Middle frontal gyrus (tissue), 1 donor: ENCODE data around the gene WWC2.
"Not testable (repeated sequence)": the region's sequence is repeated elsewhere in the genome, so short reads cannot be mapped to it uniquely, and the experiment has no call there.

ENCODE experiments used
- DNase-seq: peaks from one replicate; pipeline ENCODE4 v3.0.0-alpha.2; 2015; ENCODE audit warnings: low spot score; ENCODE audit errors: extremely low spot score

The WWC2 gene

DNA sequence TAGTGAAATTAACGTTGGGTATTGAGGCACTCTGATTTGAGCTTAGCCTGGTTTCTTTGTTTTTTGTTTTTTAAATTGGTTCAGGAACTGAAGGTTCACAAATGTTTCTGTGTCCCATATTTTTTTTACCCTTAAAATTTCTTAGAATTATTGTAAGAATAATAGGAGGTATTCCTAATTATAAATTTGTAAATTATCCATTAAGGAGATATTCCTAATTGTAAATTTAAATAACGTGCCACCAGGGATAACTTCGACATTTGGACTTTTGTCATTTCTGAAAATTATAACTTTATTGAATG is 1.2 kb downstream of the WWC2 start:
- DNase-seq, result no peak

DNA sequence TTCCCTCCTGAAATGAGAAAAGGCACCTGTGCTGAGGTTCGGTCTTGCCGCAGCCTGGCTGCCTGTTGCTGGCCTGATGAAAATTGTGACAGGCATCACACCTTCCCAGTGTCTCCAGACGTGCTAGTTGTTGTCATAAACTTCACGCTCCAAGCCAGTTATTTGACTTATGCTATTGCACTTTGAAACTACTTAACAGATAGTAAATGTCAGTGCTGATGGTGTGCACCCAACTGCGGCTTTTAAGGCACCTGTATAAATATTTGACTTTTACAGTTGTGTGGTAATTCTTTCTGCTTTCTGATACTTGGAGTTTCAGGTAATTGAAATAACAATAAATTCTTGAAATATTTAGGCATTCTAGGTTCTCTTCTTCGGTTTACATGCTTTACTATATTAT is 1.8 kb downstream of the WWC2 start:
- no peak for DNase-seq

GRCh38 chr4:183101956-183102480 is 3.0 kb downstream of the WWC2 start:
- no peak for DNase-seq

- no peak for DNase-seq
Observed at GRCh38 chr4:183105092-183105491, 6.0 kb downstream of the WWC2 start.

DNA sequence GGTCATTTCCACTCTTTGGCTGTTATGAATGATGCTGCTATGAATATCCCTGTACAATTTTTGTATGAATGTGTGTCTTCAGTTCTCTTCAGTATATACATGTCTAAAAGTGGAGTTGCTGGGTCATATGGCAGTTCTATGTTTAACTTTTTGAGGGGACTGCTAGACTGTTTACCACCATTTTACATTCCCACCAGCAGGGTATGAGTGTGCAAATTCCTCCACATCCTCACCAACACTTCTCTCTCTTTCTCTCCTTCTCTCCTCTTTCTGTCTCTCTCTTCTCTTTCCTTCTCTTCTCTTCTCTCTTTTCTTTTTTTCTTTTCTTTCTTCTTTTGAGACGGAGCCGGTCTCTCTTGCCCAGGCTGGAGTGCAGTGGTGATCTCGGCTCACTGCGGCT is 7.8 kb downstream of the WWC2 start:
- no peak for DNase-seq

GRCh38 chr4:183107891-183108459 is 8.9 kb downstream of the WWC2 start:
- no peak for DNase-seq

DNA sequence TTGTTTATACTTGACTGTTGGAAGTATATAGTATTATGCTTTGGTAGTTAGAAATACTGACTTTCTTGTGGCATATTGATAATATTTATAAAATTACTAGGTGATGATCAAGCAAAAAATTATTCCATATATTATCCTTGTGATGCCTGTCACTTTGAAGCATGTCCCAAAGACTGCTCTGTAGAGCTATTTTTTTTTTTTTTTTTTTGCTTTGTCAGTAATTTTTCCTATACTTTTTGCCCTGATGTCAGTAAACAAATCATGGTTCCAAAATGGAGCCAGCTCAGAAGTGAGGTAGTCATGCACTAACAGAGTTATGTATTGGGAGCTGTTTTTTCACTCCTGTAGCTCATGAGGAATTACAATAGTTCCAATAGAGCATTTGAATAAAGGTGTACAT is 11.2 kb downstream of the WWC2 start:
- no peak for DNase-seq

GRCh38 chr4:183111452-183111885 is 12.4 kb downstream of the WWC2 start:
- no peak for DNase-seq

DNA sequence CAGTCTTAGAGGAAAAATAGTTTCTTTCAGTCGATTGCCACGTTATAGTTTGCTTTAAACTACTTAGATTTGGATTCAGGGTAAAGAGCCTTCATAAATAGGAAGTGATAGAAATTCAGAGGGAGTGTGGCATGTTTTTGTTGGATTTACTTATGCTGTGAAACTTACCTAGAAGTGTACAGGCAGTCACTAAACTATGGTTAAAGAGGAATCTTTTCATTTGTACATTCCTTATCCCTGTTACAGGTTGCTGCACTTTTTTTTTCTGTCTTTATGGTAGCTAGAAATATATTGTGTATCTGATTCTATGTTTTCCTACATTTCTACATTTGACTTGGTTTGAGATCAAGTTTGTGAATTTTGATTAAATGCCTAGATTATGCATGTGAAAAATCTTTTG is 19.1 kb downstream of the WWC2 start:
- no peak for DNase-seq

GRCh38 chr4:183118585-183118984 is 19.5 kb downstream of the WWC2 start:
- DNase-seq, result no peak

DNA sequence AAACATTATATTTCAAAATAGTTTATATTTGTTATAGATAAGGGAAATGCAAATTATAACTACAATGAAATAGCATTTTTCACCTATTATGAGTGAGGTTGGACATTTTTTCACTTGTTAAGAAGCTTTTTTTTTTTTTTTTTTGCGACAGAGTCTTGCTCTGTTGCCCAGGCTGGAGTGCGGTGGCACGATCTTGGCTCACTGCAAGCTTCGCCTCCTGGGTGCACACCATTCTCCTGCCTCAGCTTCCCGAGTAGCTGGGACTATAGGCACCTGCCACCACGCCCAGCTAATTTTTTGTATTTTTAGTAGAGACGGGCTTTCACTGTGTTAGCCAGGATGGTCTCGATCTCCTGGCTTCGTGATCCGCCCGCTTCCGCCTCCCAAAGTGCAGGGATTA is 22.6 kb downstream of the WWC2 start:
- not testable (repeated sequence) for DNase-seq

DNA sequence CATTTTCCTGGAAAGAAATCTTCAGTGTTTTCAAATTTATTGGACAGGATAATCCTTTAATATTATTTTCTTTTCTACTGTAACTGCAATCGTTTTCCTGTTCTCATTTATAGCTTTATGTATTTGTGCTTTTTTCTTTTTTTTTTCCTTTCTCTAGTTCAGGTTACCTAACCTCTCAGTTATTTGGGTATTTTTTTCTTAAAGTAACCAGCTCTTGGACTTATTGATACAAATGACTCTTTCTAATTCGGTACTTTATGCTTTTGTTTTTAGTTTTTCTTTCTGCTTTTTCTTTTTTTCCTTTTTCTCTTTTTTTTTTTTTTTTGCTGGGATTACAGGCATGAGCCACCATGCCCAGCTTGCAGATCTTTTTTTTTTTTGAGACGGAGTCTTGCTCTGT is 25.2 kb downstream of the WWC2 start:
- no peak for DNase-seq

DNA sequence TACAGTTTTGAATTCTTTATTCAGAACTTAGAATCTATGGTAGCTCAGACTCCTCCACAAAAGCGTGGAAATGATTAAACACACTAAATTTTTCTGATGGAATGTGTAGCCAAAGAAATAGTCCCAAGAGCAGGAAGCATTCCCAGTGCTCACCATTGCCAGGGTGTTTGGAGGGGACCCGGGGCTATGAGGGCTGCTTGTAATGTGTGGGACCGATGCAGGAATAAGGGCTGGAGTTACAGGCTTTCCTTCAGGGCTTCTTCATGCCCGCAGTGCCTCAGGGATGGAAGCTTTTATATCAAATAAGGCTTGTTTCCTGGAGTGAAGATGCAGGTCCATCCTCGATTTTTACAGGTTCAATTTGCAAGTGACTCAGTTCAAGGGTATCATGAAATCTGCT is 25.8 kb downstream of the WWC2 start:
- no peak for DNase-seq

DNA sequence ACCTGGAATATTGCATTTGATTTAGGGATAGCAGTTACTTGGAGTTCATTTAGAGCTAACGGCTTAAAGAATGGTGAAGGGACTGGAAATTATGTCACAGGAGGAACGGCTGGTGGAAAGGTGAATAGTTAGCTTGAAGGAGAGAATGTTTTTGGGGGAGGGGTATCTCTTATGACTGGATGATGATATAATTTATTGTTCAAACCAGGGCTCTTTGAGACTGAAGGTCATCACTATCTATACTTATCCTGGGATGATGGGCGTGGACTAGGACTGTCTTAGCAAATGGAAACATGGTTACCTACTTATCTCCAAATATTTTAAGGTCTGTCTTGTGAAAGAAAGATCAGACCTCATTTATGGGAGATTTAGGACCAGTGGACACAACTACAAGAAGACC is 30.1 kb downstream of the WWC2 start:
- no peak for DNase-seq

- DNase-seq, result no peak
Observed at GRCh38 chr4:183129675-183130074, 30.6 kb downstream of the WWC2 start.

DNA sequence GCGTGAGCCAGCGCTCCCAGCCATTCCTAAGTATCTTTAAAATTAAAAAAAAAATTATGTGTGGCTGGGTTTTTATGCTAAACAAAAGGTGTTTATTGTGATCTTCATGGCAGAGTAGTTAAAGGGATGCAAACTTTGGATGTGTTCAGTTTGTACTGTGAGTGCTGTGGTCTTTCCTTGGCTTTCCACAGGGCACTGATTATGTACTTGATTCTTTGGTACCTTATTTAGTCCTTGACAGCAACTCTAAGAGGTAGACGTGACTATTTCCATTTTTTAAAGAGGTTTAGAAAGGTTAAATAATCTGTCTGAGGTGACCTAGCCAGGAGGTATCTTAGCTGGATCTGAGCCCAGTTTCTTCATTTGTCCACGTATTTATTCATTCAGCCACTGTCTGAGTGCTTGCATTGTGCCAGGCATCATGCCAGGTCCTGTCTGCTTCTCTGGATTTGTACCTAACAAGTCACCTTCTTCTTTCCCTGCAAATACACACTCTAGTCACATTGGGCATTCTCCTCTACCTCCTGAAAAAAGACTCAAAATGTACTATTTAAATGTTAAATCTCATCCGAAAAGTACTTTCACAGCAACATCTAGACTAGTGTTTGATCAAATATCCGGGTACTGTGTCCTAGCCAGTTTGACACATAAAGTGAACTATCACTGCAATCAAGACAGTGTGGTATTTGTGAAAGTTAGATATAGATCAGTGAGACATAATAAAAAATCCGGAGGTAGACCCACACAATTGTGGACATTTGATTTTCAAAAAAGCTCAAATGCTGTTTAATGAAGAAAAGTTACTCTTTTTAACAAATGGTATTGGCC is 31.5 kb downstream of the WWC2 start:
- DNase-seq, result no peak

DNA sequence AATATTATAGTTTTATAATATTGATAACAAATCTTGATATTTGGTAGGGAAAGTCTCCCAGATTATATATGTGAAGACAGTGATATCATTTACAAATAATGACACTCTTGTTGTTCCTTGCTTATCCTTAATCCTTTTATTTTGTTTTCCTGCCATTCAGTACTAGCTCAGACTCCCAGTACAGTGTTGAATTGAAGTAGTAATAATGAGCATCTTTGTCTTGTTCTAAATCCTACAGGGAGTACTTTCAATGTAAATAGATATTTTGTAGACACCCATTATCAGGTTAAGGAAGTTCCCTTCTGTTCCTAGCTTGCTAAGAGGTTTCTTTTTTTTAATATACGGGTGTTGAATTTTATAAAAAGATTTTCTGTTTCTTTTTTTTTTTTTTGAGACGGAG is 33.0 kb downstream of the WWC2 start:
- no peak for DNase-seq

GRCh38 chr4:183132865-183133264 is 33.8 kb downstream of the WWC2 start:
- DNase-seq, result no peak

DNA sequence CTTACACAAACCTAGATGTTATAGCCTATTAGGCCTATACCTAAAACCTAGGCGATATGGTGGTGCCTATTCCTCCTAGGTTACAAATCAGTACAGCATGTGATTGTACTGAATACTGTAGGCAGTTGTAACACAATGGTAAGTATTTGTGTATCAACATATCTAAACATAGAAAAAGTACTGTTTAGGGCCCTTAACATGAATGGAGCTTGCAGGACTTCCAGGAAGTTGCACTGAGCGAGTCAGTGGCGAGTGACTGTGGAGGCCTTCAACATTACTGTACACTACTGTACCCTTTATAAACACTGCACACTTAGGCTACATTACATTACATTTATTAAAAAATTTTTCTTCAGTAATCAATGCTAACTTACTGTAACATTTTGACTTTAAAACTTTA is 37.8 kb downstream of the WWC2 start:
- no peak for DNase-seq

DNA sequence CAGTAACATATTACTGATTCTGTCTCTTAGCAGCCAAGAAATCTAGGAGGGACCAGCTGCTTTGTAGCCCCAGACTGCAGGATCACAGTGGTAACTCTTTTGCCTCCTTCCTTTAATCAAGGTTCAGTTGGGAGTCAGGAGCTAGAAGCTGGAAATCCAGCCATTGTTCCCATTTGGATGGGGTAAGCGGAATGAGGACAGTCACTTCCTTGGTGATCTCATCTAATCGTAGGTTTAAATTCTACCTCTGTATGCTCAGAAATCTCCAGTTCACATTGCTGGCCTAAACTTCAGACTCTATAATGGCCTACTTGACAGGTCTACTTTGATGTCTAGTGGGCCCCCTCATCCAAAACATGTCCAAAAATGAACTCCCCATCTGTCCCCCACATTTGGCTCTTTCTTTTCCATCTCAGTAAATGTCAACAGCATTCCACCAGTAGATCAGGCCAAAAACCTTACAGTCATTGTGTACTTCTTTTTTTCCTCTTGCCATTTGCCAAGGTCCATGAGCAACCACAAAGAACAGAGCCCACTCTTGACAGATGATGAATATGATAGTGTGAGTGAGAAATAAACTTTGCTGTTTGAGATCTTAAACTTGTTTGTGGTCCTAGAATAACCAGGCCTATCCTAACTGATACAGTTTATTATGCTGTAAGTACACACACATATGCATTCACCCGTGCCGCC is 40.1 kb downstream of the WWC2 start:
- no peak for DNase-seq

DNA sequence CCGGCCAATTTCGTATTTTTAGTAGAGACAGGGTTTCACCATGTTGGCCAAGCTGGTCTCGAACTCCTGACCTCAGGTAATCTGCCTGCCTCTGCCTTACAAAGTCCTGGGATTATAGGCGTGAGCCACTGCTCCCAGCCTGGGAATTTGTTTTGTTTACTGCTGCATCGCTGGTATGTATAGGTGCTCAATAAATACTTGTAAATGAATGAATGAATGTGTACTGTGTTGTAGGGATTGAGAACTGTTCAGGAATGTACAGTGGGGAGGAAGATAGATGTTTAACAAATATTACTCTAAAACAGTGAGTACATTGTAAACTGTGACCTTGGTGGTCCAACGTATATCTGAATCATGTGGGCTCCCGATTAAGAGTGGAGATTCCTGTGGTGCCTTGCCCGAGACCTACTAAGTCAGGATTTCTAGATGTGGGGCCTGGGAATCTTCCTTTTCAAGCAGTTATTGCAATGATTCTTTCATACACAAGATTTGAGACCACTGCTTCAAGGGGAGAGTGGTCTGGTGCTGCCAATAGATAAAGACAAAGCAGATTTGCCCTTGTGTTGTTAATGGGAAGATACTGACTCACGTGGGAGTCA is 41.0 kb downstream of the WWC2 start:
- no peak for DNase-seq

DNA sequence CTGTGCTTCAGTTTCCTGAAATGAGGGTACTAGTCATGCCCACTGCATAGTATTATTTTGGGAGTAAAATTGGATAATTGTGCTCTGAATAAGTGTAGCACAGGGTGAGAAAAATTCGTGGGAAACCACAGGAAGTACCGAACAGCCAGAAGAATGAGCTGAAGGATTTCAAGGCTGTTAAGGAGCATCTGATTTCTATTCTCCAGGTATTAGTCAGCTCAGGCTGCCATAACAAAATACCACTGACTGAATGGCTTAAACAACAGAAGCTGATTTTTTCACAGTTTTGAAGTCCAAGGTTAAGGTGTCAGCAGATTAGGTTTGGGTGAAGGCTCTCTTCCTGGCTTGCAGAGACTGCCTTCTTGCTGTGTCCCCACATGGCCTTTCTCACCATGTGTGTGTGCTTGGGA is 41.9 kb downstream of the WWC2 start:
- DNase-seq, result no peak
